ENCODE results near the gene SSR3. TPM values are rescaled to one million over a fixed set of nuclear protein-coding genes. Genes with fewer than 3 reads are reported as not detected.

Gene SSR3
- total and polyA plus RNA-seq, 3 donors from 2014 or later = 85.0 to 204 (median 108) TPM

GRCh38 chr3:156542101-156543042 is 12.5 kb downstream of the SSR3 start:
- Histone ChIP-seq H3K27me3 (no peaks in the 10 kb centered on the region), H3K36me3 (ENCODE audit: low read depth, missing control alignments) (no peaks in the 10 kb centered on the region), H3K4me3 (no peak overlapping the region), H3K9me3 (no peaks in the 10 kb centered on the region), H3K27ac (peak overlapping the region; percentile 40 to 89), H3K4me1 (peaks cover 29% of the 10 kb centered on the region)
- peak; percentile 56 for DNase-seq
- no peak for TF ChIP-seq POLR2A (IDR thresholded peaks at IDR 0.05)
- intact Hi-C loops (cut with DNase I; ENCODE audit: low total_unique reads) = loop anchor here (5.0 to 10.0 kb wide), 2 partner anchors 540 to 592 kb away; no protein-coding TSS in a partner anchor
- WGBS, 2 donors = 21 to 40% methylated on average over 5 of the region's 5 CpGs

DNA sequence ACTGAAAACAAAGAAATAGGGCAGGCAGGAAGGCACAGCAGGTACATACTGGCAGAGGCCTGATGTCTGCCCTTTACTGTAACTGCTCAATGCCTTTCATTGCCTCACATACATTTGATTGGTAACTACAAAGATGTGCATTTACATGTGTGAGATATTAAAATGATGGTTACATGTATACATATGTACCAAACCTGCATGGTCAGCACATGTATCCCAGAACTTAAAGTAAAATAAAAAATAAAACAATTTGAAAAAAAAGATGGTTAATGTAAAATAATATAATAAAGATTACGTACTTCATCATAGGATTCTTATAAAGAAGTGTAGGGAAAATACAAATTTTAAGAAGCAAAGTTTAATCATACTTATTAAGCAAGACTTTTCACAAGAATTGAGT is 15.1 kb downstream of the SSR3 start:
- peaks cover 27% of the 10 kb centered on the region for H3K4me1 ChIP-seq
- no peaks in the 10 kb centered on the region for H3K27me3 ChIP-seq
- DNase-seq = no peak
- H3K27ac ChIP-seq = no peak overlapping the region
- TF ChIP-seq, protein P1, sequence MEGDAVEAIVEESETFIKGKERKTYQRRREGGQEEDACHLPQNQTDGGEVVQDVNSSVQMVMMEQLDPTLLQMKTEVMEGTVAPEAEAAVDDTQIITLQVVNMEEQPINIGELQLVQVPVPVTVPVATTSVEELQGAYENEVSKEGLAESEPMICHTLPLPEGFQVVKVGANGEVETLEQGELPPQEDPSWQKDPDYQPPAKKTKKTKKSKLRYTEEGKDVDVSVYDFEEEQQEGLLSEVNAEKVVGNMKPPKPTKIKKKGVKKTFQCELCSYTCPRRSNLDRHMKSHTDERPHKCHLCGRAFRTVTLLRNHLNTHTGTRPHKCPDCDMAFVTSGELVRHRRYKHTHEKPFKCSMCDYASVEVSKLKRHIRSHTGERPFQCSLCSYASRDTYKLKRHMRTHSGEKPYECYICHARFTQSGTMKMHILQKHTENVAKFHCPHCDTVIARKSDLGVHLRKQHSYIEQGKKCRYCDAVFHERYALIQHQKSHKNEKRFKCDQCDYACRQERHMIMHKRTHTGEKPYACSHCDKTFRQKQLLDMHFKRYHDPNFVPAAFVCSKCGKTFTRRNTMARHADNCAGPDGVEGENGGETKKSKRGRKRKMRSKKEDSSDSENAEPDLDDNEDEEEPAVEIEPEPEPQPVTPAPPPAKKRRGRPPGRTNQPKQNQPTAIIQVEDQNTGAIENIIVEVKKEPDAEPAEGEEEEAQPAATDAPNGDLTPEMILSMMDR (IDR thresholded peaks at IDR 0.05) = no peak
- TF ChIP-seq POLR2A (IDR thresholded peaks at IDR 0.05) = no peak
- no peaks in the 10 kb centered on the region for H3K9me3 ChIP-seq
- H3K4me3 ChIP-seq = no peak overlapping the region
- intact Hi-C loops (cut with DNase I; ENCODE audit: low total_unique reads) = loop anchor here (5.0 to 10.0 kb wide), 2 partner anchors 542 to 595 kb away; no protein-coding TSS in a partner anchor
- WGBS, 2 donors = 91 to 96% methylated on average over 1 of the region's 1 CpG
- H3K36me3 ChIP-seq (ENCODE audit: low read depth, missing control alignments) = no peaks in the 10 kb centered on the region

GRCh38 chr3:156539051-156539450 is 15.9 kb downstream of the SSR3 start:
- 84 to 88% methylated on average over 2 of the region's 2 CpGs for WGBS, 2 donors
- intact Hi-C loops (cut with DNase I; ENCODE audit: low total_unique reads) = no loop called here

DNA sequence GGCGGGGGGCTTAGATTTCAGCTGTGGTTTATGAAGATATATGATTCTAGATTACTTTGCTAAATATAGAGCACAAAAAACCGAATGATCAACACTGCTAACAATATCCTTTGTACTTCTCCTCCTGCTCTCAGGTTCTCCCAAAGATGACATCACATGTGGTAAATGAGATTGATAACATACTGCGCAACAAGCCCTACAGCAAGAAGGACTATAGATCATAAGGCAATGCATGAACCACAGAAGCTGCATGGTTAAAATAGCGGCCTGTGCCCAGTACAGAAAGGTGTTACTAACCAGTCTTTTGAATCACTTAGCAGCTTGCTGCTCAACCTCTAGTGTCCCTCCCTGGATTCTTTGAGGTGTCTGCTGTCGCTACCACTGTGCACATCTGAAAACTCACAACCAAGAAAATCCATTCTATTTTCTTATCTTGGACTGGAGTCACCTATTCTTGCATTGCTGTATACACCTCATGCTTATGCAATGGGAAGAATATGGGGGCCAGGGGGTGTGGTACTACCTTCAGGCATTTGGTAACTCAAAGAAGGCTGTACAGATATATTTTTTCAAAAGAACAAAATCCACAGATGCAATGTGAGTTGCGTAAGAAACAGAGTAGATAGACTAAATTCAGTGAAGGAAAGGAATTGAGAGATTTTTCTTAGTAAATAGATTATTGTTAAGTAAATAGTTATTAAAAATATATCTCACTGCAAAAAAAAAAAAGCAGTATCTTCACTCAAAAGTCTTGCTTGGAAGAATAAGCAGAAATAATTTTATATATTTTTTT is 18.2 kb downstream of the SSR3 start:
- H3K36me3 ChIP-seq (ENCODE audit: low read depth, missing control alignments) = no peaks in the 10 kb centered on the region
- no peak for DNase-seq
- no peaks in the 10 kb centered on the region for H3K9me3 ChIP-seq
- no peak overlapping the region for H3K27ac ChIP-seq
- WGBS, 2 donors = 86 to 88% methylated on average over 6 of the region's 6 CpGs
- intact Hi-C loops (cut with DNase I; ENCODE audit: low total_unique reads) = no loop called here
- TF ChIP-seq POLR2A (IDR thresholded peaks at IDR 0.05) = no peak
- TF ChIP-seq, protein P1 (IDR thresholded peaks at IDR 0.05) = no peak
- H3K27me3 ChIP-seq = no peaks in the 10 kb centered on the region
- no peak overlapping the region for H3K4me3 ChIP-seq
- peaks cover 32% of the 10 kb centered on the region for H3K4me1 ChIP-seq

More at GRCh38 chr3:156539051-156539450, 15.9 kb downstream of the SSR3 start:
- Histone ChIP-seq H3K4me1 (peaks cover 26% of the 10 kb centered on the region), H3K36me3 (ENCODE audit: low read depth, missing control alignments) (no peaks in the 10 kb centered on the region), H3K4me3 (no peak overlapping the region), H3K9me3 (no peaks in the 10 kb centered on the region), H3K27ac (no peak overlapping the region), H3K27me3 (no peaks in the 10 kb centered on the region)
- TF ChIP-seq, protein P1 (IDR thresholded peaks at IDR 0.05) = no peak
- TF ChIP-seq POLR2A (IDR thresholded peaks at IDR 0.05) = no peak
- DNase-seq = no peak

- peaks cover 32% of the 10 kb centered on the region for H3K4me1 ChIP-seq
- 92 to 95% methylated on average over 2 of the region's 2 CpGs for WGBS, 2 donors
- no peaks in the 10 kb centered on the region for H3K27me3 ChIP-seq
- no peak overlapping the region for H3K4me3 ChIP-seq
- no peaks in the 10 kb centered on the region for H3K36me3 ChIP-seq (ENCODE audit: low read depth, missing control alignments)
- TF ChIP-seq, protein P1 (IDR thresholded peaks at IDR 0.05) = no peak
- no peak for TF ChIP-seq POLR2A (IDR thresholded peaks at IDR 0.05)
- no peak for DNase-seq
- H3K9me3 ChIP-seq = no peaks in the 10 kb centered on the region
- H3K27ac ChIP-seq = peak overlapping the region in 1 of 2 donors; percentile 53
- intact Hi-C loops (cut with DNase I; ENCODE audit: low total_unique reads) = no loop called here
Observed at GRCh38 chr3:156535798-156536197, 19.1 kb downstream of the SSR3 start.

All from testis (tissue), 3 donors.